Measurements from ENCODE around the gene HECW1.

GRCh38 chr7:43085017-43085416 is 27.4 kb upstream of the HECW1 start:
- TF ChIP-seq FOXM1 (IDR thresholded peaks at IDR 0.05; ENCODE audit: borderline replicate concordance), result no peak
- no peak for TF ChIP-seq BHLHE40 (IDR thresholded peaks at IDR 0.05; ENCODE audit: borderline replicate concordance)
- no peak for TF ChIP-seq FOXK2 (IDR thresholded peaks at IDR 0.05)
- TF ChIP-seq FOXA1 (IDR thresholded peaks at IDR 0.05), result no peak
- TF ChIP-seq PKNOX1 (IDR thresholded peaks at IDR 0.05), result no peak
- no peak for TF ChIP-seq HDGF (IDR thresholded peaks at IDR 0.05; ENCODE audit: borderline replicate concordance)
- TF ChIP-seq ZNF384 (IDR thresholded peaks at IDR 0.05), result no peak

All from HEK293T (cell line).